GM12872 (cell line): Measurements from ENCODE around the gene PDLIM1.

Source experiments
- TF ChIP-seq, protein P1 (sequence below): IDR thresholded peaks from 3 replicates; pipeline ENCODE4 v1.5.1; 2011; ENCODE audit warnings: low read depth, mild to moderate bottlenecking, low read length, moderate library complexity; ENCODE audit not compliant: insufficient read depth

PDLIM1 gene

DNA sequence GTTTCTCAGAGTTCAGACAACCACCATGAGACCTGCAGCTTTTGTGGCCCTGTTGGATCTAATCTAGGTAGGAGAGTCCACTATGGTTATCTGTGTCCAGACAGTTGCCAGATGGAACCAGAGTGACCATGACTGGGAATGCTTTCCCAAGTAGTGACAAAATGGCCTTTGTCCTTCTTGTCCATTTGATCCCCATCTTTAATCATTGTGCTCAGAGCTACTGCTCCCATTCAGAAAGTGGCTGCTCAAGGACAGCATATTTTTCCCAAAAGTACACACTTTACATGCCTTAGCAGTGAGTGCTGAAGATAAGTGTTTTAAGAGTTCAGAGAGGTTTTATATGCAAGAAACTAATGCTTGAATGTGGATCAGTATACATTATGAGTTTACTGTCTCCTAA is 102.2 kb downstream of the PDLIM1 start:
- TF ChIP-seq, protein P1, sequence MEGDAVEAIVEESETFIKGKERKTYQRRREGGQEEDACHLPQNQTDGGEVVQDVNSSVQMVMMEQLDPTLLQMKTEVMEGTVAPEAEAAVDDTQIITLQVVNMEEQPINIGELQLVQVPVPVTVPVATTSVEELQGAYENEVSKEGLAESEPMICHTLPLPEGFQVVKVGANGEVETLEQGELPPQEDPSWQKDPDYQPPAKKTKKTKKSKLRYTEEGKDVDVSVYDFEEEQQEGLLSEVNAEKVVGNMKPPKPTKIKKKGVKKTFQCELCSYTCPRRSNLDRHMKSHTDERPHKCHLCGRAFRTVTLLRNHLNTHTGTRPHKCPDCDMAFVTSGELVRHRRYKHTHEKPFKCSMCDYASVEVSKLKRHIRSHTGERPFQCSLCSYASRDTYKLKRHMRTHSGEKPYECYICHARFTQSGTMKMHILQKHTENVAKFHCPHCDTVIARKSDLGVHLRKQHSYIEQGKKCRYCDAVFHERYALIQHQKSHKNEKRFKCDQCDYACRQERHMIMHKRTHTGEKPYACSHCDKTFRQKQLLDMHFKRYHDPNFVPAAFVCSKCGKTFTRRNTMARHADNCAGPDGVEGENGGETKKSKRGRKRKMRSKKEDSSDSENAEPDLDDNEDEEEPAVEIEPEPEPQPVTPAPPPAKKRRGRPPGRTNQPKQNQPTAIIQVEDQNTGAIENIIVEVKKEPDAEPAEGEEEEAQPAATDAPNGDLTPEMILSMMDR, result no peak

DNA sequence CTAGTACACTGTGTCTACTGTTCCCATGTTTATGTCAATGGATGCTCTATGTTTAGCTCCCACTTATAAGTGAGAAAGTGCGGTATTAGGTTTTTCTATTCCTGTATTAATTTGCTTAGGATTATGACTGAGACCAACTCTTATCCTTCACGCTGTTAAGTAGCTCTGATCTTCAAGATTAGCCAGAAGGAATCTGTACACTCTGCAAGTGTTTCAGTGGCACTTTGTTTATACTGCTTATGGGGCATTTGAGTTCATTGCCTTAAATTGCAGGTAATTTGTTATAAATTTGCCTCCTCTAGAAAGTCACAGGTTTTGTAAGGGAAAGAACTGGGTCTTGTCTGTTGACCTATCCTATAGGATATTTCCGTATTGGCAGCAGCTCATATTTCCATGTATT is 103.2 kb downstream of the PDLIM1 start:
- TF ChIP-seq, protein P1, result no peak
